ENCODE data around the gene NDUFS3.

GRCh38 chr11:47589584-47589976 is 10.7 kb downstream of the NDUFS3 start:
- TF ChIP-seq CTCF (conservative IDR thresholded peaks at IDR 0.05; ENCODE audit: low read length): no peak
- no peak for TF ChIP-seq EZH2phosphoT487 (IDR thresholded peaks at IDR 0.05; ENCODE audit: borderline replicate concordance)
